Iris pigment epithelial cell (primary cell): Measurements from ENCODE around the gene DSCAML1.

Experiments used
- DNase-seq: peaks from one replicate; pipeline ENCODE4 v3.0.0-alpha.2; 2011; ENCODE audit warnings: low read depth

Gene DSCAML1

GRCh38 chr11:117523680-117524079 lies 273.3 kb downstream of the DSCAML1 start:
- peak; percentile 35 for DNase-seq

- DNase-seq: no peak
Measured at GRCh38 chr11:117521974-117522373, 275.0 kb downstream of the DSCAML1 start.

- no peak for DNase-seq
Measured at GRCh38 chr11:117520966-117521365, 276.1 kb downstream of the DSCAML1 start.

- DNase-seq: peak; percentile 35
Measured at GRCh38 chr11:117520201-117520600, 276.8 kb downstream of the DSCAML1 start.

GRCh38 chr11:117519590-117519989 lies 277.4 kb downstream of the DSCAML1 start:
- no peak for DNase-seq

GRCh38 chr11:117519170-117519569 lies 277.8 kb downstream of the DSCAML1 start:
- peak; percentile 4 for DNase-seq

- DNase-seq: no peak
Measured at GRCh38 chr11:117518455-117518854, 278.6 kb downstream of the DSCAML1 start.

GRCh38 chr11:117517097-117517496 lies 279.9 kb downstream of the DSCAML1 start:
- DNase-seq: no peak

GRCh38 chr11:117515892-117516787 lies 280.9 kb downstream of the DSCAML1 start:
- DNase-seq: no peak

GRCh38 chr11:117514256-117514655 lies 282.8 kb downstream of the DSCAML1 start:
- no peak for DNase-seq

GRCh38 chr11:117513666-117514065 lies 283.4 kb downstream of the DSCAML1 start:
- DNase-seq: no peak

- no peak for DNase-seq
Measured at GRCh38 chr11:117511931-117512539, 285.0 kb downstream of the DSCAML1 start.

- DNase-seq: no peak
Measured at GRCh38 chr11:117511483-117511930, 285.5 kb downstream of the DSCAML1 start.

GRCh38 chr11:117510646-117511045 lies 286.4 kb downstream of the DSCAML1 start:
- no peak for DNase-seq

- no peak for DNase-seq
Measured at GRCh38 chr11:117509543-117509942, 287.5 kb downstream of the DSCAML1 start.

- no peak for DNase-seq
Measured at GRCh38 chr11:117506971-117507370, 290.0 kb downstream of the DSCAML1 start.

GRCh38 chr11:117505285-117505970 lies 291.6 kb downstream of the DSCAML1 start:
- DNase-seq: no peak

GRCh38 chr11:117502779-117503100 lies 294.3 kb downstream of the DSCAML1 start:
- DNase-seq: no peak

- no peak for DNase-seq
Measured at GRCh38 chr11:117502015-117502778, 294.8 kb downstream of the DSCAML1 start.

GRCh38 chr11:117501237-117501898 lies 295.6 kb downstream of the DSCAML1 start:
- DNase-seq: no peak

GRCh38 chr11:117498791-117499190 lies 298.2 kb downstream of the DSCAML1 start:
- no peak for DNase-seq
